Transverse colon (tissue), 4 donors: Measurements from ENCODE around the gene HARBI1.

Experiments
- POLR2AphosphoS5 ChIP-seq, 3 donors: sonication (generic); formaldehyde crosslinking; IDR thresholded peaks; one replicate each; pipeline ENCODE4 v1.6.1; 2016; ENCODE audit warnings: antibody characterized with exemption in 3 of 3
- TF ChIP-seq, protein P1 (sequence below), 5 experiments: fragments of 200-600 bp in 3 of 5; fragments of 450-650 bp in 2 of 5; sonication (generic) in 3 of 5; IDR thresholded peaks; 1 replicate in 2 of 5; 2 replicates in 3 of 5; pipeline ENCODE4 v1.5.1; 2016 to 2017; ENCODE audit warnings: antibody characterized with exemption in 5 of 5, inconsistent platforms in 3 of 5, mild to moderate bottlenecking in 2 of 5, moderate library complexity in 1 of 5

DNA sequence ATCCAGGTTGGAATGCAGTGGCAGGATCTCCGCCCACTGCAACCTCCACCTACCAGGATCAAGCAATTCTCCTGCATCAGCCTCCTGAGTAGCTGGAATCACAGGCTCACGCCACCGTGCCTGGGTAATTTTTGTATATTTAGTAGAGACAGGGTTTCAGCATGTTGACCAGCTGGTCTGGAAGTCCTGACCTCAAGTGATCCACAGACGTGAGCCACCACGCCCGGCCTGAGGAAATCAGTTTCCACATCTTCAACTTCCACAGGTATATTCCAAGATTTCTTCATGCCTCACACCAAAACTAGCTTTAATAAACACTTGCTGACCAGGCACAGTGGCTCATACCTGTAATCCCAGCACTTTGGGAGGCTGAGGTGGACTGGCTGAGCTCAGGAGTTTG is 7.6 kb downstream of the HARBI1 start:
- TF ChIP-seq, protein P1, sequence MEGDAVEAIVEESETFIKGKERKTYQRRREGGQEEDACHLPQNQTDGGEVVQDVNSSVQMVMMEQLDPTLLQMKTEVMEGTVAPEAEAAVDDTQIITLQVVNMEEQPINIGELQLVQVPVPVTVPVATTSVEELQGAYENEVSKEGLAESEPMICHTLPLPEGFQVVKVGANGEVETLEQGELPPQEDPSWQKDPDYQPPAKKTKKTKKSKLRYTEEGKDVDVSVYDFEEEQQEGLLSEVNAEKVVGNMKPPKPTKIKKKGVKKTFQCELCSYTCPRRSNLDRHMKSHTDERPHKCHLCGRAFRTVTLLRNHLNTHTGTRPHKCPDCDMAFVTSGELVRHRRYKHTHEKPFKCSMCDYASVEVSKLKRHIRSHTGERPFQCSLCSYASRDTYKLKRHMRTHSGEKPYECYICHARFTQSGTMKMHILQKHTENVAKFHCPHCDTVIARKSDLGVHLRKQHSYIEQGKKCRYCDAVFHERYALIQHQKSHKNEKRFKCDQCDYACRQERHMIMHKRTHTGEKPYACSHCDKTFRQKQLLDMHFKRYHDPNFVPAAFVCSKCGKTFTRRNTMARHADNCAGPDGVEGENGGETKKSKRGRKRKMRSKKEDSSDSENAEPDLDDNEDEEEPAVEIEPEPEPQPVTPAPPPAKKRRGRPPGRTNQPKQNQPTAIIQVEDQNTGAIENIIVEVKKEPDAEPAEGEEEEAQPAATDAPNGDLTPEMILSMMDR (IDR thresholded peaks at IDR 0.05): no peak
- no peak for TF ChIP-seq POLR2AphosphoS5 (IDR thresholded peaks at IDR 0.05)
